HEK293 (cell line): ENCODE results near the gene UBASH3B.
"Not testable (repeated sequence)": the region's sequence is repeated elsewhere in the genome, so short reads cannot be mapped to it uniquely, and the experiment has no call there.

Experiments used
- CTCF ChIA-PET: fragments of 350-600 bp; formaldehyde crosslinking; extraction: SDS; loops from one replicate; lab custom pipeline; 2021; ENCODE audit warnings: antibody characterized with exemption; lab: Yijun Ruan, JAX
- POLR2A ChIA-PET: fragments of 300-600 bp; formaldehyde crosslinking; extraction: SDS; loops from one replicate; lab custom pipeline; 2020; ENCODE audit warnings: antibody characterized with exemption, inconsistent platforms; lab: Yijun Ruan, JAX
- H3K27ac ChIP-seq: fragments of 200-500 bp; sonication (Bioruptor generic); 2 replicates; pipeline ENCODE4 v1.5.1; 2014; ENCODE audit warnings: low read depth, low read length, control low read depth, inconsistent platforms; ENCODE audit errors: extremely low read depth
- H3K36me3 ChIP-seq, 2 experiments: fragments of 200-500 bp in 1 of 2; sonication (Bioruptor generic) in 1 of 2; 1 replicate in 1 of 2; 2 replicates in 1 of 2; pipeline ENCODE4 v1.5.1; 2014 to 2017; ENCODE audit warnings: inconsistent platforms in 2 of 2, low read length in 2 of 2; ENCODE audit not compliant: control insufficient read depth in 2 of 2, insufficient read depth in 1 of 2
- H3K4me1 ChIP-seq: fragments of 200-500 bp; sonication (Bioruptor generic); 2 replicates; pipeline ENCODE4 v1.5.1; 2014; ENCODE audit warnings: mild to moderate bottlenecking, low read length, inconsistent platforms; ENCODE audit not compliant: control insufficient read depth, insufficient read depth
- H3K4me3 ChIP-seq: 2 replicates; pipeline ENCODE4 v1.5.1; 2011; ENCODE audit warnings: low read depth, mild to moderate bottlenecking, control low read depth, low read length, moderate library complexity
- H3K9me3 ChIP-seq: fragments of 200-500 bp; sonication (Bioruptor generic); 2 replicates; pipeline ENCODE4 v1.5.1; 2014; ENCODE audit warnings: low read depth, low read length, inconsistent platforms; ENCODE audit not compliant: control insufficient read depth, insufficient read depth
- AEBP2 ChIP-seq: fragments of 450-650 bp; formaldehyde crosslinking; IDR thresholded peaks from 2 replicates; pipeline ENCODE4 v1.5.1; 2016; ENCODE audit warnings: missing biosample characterization, missing genetic modification characterization, borderline replicate concordance
- HOXA7 ChIP-seq: sonication (generic); formaldehyde crosslinking; IDR thresholded peaks from 2 replicates; pipeline ENCODE4 v1.8.1; 2022; ENCODE audit warnings: missing genetic modification reagents, borderline replicate concordance
- KLF17 ChIP-seq: fragments of 450-650 bp; formaldehyde crosslinking; IDR thresholded peaks from 2 replicates; pipeline ENCODE4 v1.5.1; 2016; ENCODE audit warnings: missing biosample characterization, missing genetic modification characterization
- KLF7 ChIP-seq: fragments of 450-650 bp; formaldehyde crosslinking; IDR thresholded peaks from 2 replicates; pipeline ENCODE4 v1.5.1; 2016; ENCODE audit warnings: missing biosample characterization, missing genetic modification characterization, borderline replicate concordance
- OSR2 ChIP-seq: fragments of 450-650 bp; formaldehyde crosslinking; IDR thresholded peaks from 2 replicates; pipeline ENCODE4 v1.5.1; 2016; ENCODE audit warnings: missing biosample characterization, missing genetic modification characterization
- OVOL3 ChIP-seq: fragments of 450-650 bp; formaldehyde crosslinking; IDR thresholded peaks from 2 replicates; pipeline ENCODE4 v1.5.1; 2016; ENCODE audit warnings: missing biosample characterization, missing genetic modification characterization
- ZBTB20 ChIP-seq: fragments of 450-650 bp; formaldehyde crosslinking; IDR thresholded peaks from 2 replicates; pipeline ENCODE4 v1.5.1; 2016; ENCODE audit warnings: missing biosample characterization, missing genetic modification characterization
- ZFP69B ChIP-seq: fragments of 450-650 bp; formaldehyde crosslinking; IDR thresholded peaks from 2 replicates; pipeline ENCODE4 v1.5.1; 2016; ENCODE audit warnings: missing biosample characterization, missing genetic modification characterization
- ZNF10 ChIP-seq: fragments of 450-650 bp; formaldehyde crosslinking; IDR thresholded peaks from 2 replicates; pipeline ENCODE4 v1.5.1; 2017; ENCODE audit warnings: missing biosample characterization, missing genetic modification characterization
- ZNF2 ChIP-seq: fragments of 450-650 bp; formaldehyde crosslinking; IDR thresholded peaks from 2 replicates; pipeline ENCODE4 v1.5.1; 2016; ENCODE audit warnings: missing biosample characterization, missing genetic modification characterization
- ZNF214 ChIP-seq: fragments of 450-650 bp; formaldehyde crosslinking; IDR thresholded peaks from 2 replicates; pipeline ENCODE4 v1.5.1; 2017; ENCODE audit warnings: missing biosample characterization, mild to moderate bottlenecking, missing genetic modification characterization, borderline replicate concordance
- ZNF350 ChIP-seq: fragments of 450-650 bp; formaldehyde crosslinking; IDR thresholded peaks from 2 replicates; pipeline ENCODE4 v1.5.0; 2017; ENCODE audit warnings: missing biosample characterization, mild to moderate bottlenecking, missing genetic modification characterization
- ZNF362 ChIP-seq: fragments of 450-650 bp; formaldehyde crosslinking; IDR thresholded peaks from 2 replicates; pipeline ENCODE4 v1.5.1; 2016; ENCODE audit warnings: missing biosample characterization, missing genetic modification characterization
- ZNF514 ChIP-seq: fragments of 450-650 bp; formaldehyde crosslinking; IDR thresholded peaks from 2 replicates; pipeline ENCODE4 v1.5.1; 2016; ENCODE audit warnings: missing biosample characterization, missing genetic modification characterization
- ZNF518A ChIP-seq: fragments of 450-650 bp; formaldehyde crosslinking; conservative IDR thresholded peaks from 2 replicates; pipeline ENCODE4 v1.5.1; 2016; ENCODE audit warnings: low read depth, missing biosample characterization, missing genetic modification characterization
- ZNF530 ChIP-seq: fragments of 450-650 bp; formaldehyde crosslinking; IDR thresholded peaks from 2 replicates; pipeline ENCODE4 v1.5.1; 2016; ENCODE audit warnings: low read depth, missing biosample characterization, missing genetic modification characterization
- ZNF639 ChIP-seq: fragments of 450-650 bp; formaldehyde crosslinking; IDR thresholded peaks from 2 replicates; pipeline ENCODE4 v1.5.1; 2016; ENCODE audit warnings: missing biosample characterization, missing genetic modification characterization
- ZNF660 ChIP-seq: fragments of 450-650 bp; IDR thresholded peaks from 2 replicates; pipeline ENCODE4 v1.5.1; 2018; ENCODE audit warnings: missing biosample characterization, mild to moderate bottlenecking, missing genetic modification characterization

UBASH3B gene

GRCh38 chr11:122729139-122729538 is 73.6 kb downstream of the UBASH3B start:
- no peaks in the 10 kb centered on the region for H3K36me3 ChIP-seq

GRCh38 chr11:122730694-122731093 is 75.2 kb downstream of the UBASH3B start:
- POLR2A ChIA-PET, H3K36me3 ChIP-seq, CTCF ChIA-PET, H3K9me3 ChIP-seq, H3K4me3 ChIP-seq, H3K27ac ChIP-seq: not testable (repeated sequence)
- peaks cover 11% of the 10 kb centered on the region for H3K4me1 ChIP-seq

More at GRCh38 chr11:122729139-122729538, 73.6 kb downstream of the UBASH3B start:
- ChIA-PET CTCF (no interaction called here), POLR2A (no interaction called here)
- Histone ChIP-seq H3K4me1 (peaks cover 11% of the 10 kb centered on the region), H3K4me3 (no peak overlapping the region), H3K27ac (no peak overlapping the region), H3K9me3 (no peaks in the 10 kb centered on the region)
- TF ChIP-seq ZNF660 (tag by site-specific recombination), result no peak
- no peak for TF ChIP-seq ZNF10
- TF ChIP-seq KLF7 (tag by site-specific recombination), result no peak
- no peak for TF ChIP-seq ZBTB20 (tag by site-specific recombination)
- TF ChIP-seq ZNF514 (tag by site-specific recombination), result no peak
- no peak for TF ChIP-seq HOXA7 (CRISPR knock-in tag)
- no peak for TF ChIP-seq ZNF2 (tag by site-specific recombination)
- no peak for TF ChIP-seq ZFP69B
- no peak for TF ChIP-seq ZNF214 (tag by site-specific recombination)
- no peak for TF ChIP-seq KLF17 (tag by site-specific recombination)
- TF ChIP-seq OVOL3 (tag by site-specific recombination), result no peak
- no peak for TF ChIP-seq ZNF518A (tag by site-specific recombination)
- TF ChIP-seq OSR2 (tag by site-specific recombination), result no peak
- TF ChIP-seq AEBP2 (tag by site-specific recombination), result no peak
- no peak for TF ChIP-seq ZNF350 (tag by site-specific recombination)
- no peak for TF ChIP-seq ZNF639 (tag by site-specific recombination)
- TF ChIP-seq ZNF530, result no peak
- no peak for TF ChIP-seq ZNF362 (tag by site-specific recombination)
